Choroid plexus epithelial cell (primary cell): ENCODE data around the gene TP53BP2.
A peak's percentile ranks its signal among the peaks of the same experiment; 100 is the strongest.

Source experiments
- DNase-seq: peaks from one replicate; pipeline ENCODE4 v3.0.0-alpha.2; 2010; ENCODE audit warnings: low read depth
- H3K4me3 ChIP-seq: 2 replicates; pipeline ENCODE4 v1.5.1; 2011; ENCODE audit warnings: low read depth, mild to moderate bottlenecking, control low read depth, low read length, moderate library complexity
- CTCF ChIP-seq: conservative IDR thresholded peaks from 2 replicates; pipeline ENCODE4 v1.5.1; 2011; ENCODE audit warnings: low read depth, mild to moderate bottlenecking, control low read depth, inconsistent platforms, low read length, moderate library complexity

The TP53BP2 gene

GRCh38 chr1:223761411-223761810, 84.3 kb downstream of the TP53BP2 start:
- TF ChIP-seq CTCF: no peak
- H3K4me3 ChIP-seq: no peak overlapping the region
- peak; percentile 56 for DNase-seq

- no peak for DNase-seq
- TF ChIP-seq CTCF: no peak
- no peak overlapping the region for H3K4me3 ChIP-seq
Measured at GRCh38 chr1:223760833-223761232, 84.9 kb downstream of the TP53BP2 start.

- TF ChIP-seq CTCF: peak; percentile 26
Measured at GRCh38 chr1:223759273-223759672, 86.5 kb downstream of the TP53BP2 start.

GRCh38 chr1:223758734-223759133, 87.0 kb downstream of the TP53BP2 start:
- no peak for TF ChIP-seq CTCF
- DNase-seq: no peak
- H3K4me3 ChIP-seq: no peak overlapping the region

More at GRCh38 chr1:223759273-223759672, 86.5 kb downstream of the TP53BP2 start:
- H3K4me3 ChIP-seq: no peak overlapping the region
- no peak for DNase-seq

- DNase-seq: no peak
- no peak overlapping the region for H3K4me3 ChIP-seq
Measured at GRCh38 chr1:223756806-223757700, 88.7 kb downstream of the TP53BP2 start.

GRCh38 chr1:223755992-223756775, 89.6 kb downstream of the TP53BP2 start:
- H3K4me3 ChIP-seq: no peak overlapping the region
- DNase-seq: no peak
- TF ChIP-seq CTCF: peak; percentile 30

More at GRCh38 chr1:223756806-223757700, 88.7 kb downstream of the TP53BP2 start:
- no peak for TF ChIP-seq CTCF
